Fibroblast of upper back skin (primary cell): ENCODE measurements around the gene TSEN15.

Experiments used
- DNase-seq: peaks from one replicate; pipeline ENCODE4 v3.0.0-alpha.2; 2013

Gene TSEN15

GRCh38 chr1:184110272-184111204 lies 59.0 kb downstream of the TSEN15 start:
- no peak for DNase-seq

- no peak for DNase-seq
Measured at GRCh38 chr1:184112176-184112948, 60.8 kb downstream of the TSEN15 start.

GRCh38 chr1:184113251-184113650 lies 61.7 kb downstream of the TSEN15 start:
- peak; percentile 88 for DNase-seq

- DNase-seq: no peak
Measured at GRCh38 chr1:184114818-184115398, 63.4 kb downstream of the TSEN15 start.

- no peak for DNase-seq
Measured at GRCh38 chr1:184116287-184116686, 64.8 kb downstream of the TSEN15 start.

GRCh38 chr1:184118046-184118445 lies 66.5 kb downstream of the TSEN15 start:
- DNase-seq: peak; percentile 99
